Progenitor cell of endocrine pancreas (in vitro differentiated cells): ENCODE measurements around the gene PTPRM. TPM values are rescaled to one million over a fixed set of nuclear protein-coding genes. Genes with fewer than 3 reads are reported as not detected.

ENCODE experiments used
- DNase-seq: peaks from one replicate; pipeline ENCODE4 v3.0.0; 2021; ENCODE audit warnings: low spot score; ENCODE audit not compliant: unreplicated experiment
- H3K27ac Mint-ChIP-seq: 2 replicates; pipeline ENCODE4 v1.8.0; 2021; ENCODE audit warnings: mild to moderate bottlenecking, moderate library complexity, mixed read lengths
- H3K27me3 Mint-ChIP-seq: 2 replicates; pipeline ENCODE4 v1.8.0; 2021; ENCODE audit warnings: mixed read lengths
- H3K36me3 Mint-ChIP-seq: 2 replicates; pipeline ENCODE4 v1.8.0; 2022; ENCODE audit warnings: mixed read lengths; ENCODE audit not compliant: insufficient read depth
- H3K4me1 Mint-ChIP-seq: 2 replicates; pipeline ENCODE4 v1.8.0; 2021; ENCODE audit warnings: low read depth, mixed read lengths
- H3K4me3 Mint-ChIP-seq: 2 replicates; pipeline ENCODE4 v1.8.0; 2021; ENCODE audit warnings: low read depth, mild to moderate bottlenecking, moderate library complexity, mixed read lengths
- H3K9me3 Mint-ChIP-seq: 2 replicates; pipeline ENCODE4 v1.8.0; 2021; ENCODE audit warnings: low read depth, mixed read lengths
- total RNA-seq: library from RNA; stranded (reverse); gene quantifications from 2 replicates; pipeline ENCODE4 v1.2.1, GENCODE V29; 2021
- TF ChIP-seq, protein P1 (sequence below): fragments of 200-600 bp; sonication (generic); IDR thresholded peaks from one replicate; pipeline ENCODE4 v1.5.0; 2021; ENCODE audit warnings: antibody characterized with exemption, mild to moderate bottlenecking; ENCODE audit not compliant: unreplicated experiment

Gene PTPRM
- total RNA-seq, 1 donor from 2014 or later = 23.2 TPM

DNA sequence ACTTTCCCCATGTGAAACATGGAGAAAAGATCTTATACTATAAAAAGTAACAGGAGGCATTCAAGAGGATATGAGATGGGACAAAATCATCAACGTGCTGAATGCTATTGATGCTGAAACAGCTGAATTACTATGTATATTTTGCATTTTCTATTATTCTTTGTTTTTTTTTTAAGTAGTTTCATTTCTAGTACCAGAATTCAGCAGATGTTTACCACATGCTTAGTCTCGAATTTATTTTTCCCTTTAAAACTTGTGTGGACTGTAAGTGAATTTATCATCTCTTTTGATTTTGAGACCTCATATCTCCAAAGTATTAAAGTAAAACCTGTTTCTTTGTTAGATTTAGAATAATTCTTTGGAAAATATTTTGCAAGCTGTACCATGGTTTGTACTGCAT is 205.8 kb downstream of the PTPRM start:
- H3K9me3 Mint-ChIP-seq = no peaks in the 10 kb centered on the region
- H3K36me3 Mint-ChIP-seq = no peaks in the 10 kb centered on the region
- TF ChIP-seq, protein P1, sequence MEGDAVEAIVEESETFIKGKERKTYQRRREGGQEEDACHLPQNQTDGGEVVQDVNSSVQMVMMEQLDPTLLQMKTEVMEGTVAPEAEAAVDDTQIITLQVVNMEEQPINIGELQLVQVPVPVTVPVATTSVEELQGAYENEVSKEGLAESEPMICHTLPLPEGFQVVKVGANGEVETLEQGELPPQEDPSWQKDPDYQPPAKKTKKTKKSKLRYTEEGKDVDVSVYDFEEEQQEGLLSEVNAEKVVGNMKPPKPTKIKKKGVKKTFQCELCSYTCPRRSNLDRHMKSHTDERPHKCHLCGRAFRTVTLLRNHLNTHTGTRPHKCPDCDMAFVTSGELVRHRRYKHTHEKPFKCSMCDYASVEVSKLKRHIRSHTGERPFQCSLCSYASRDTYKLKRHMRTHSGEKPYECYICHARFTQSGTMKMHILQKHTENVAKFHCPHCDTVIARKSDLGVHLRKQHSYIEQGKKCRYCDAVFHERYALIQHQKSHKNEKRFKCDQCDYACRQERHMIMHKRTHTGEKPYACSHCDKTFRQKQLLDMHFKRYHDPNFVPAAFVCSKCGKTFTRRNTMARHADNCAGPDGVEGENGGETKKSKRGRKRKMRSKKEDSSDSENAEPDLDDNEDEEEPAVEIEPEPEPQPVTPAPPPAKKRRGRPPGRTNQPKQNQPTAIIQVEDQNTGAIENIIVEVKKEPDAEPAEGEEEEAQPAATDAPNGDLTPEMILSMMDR = no peak
- no peak for DNase-seq
- no peaks in the 10 kb centered on the region for H3K27me3 Mint-ChIP-seq
- H3K27ac Mint-ChIP-seq = no peak overlapping the region
- no peaks in the 10 kb centered on the region for H3K4me1 Mint-ChIP-seq
- no peak overlapping the region for H3K4me3 Mint-ChIP-seq

GRCh38 chr18:7775128-7775527 is 208.0 kb downstream of the PTPRM start:
- Mint-ChIP-seq H3K9me3 (no peaks in the 10 kb centered on the region), H3K36me3 (no peaks in the 10 kb centered on the region), H3K27ac (no peak overlapping the region), H3K4me3 (no peak overlapping the region), H3K27me3 (no peaks in the 10 kb centered on the region), H3K4me1 (no peaks in the 10 kb centered on the region)
- TF ChIP-seq, protein P1 = no peak
- no peak for DNase-seq

GRCh38 chr18:7775843-7776242 is 208.7 kb downstream of the PTPRM start:
- H3K4me3 Mint-ChIP-seq = no peak overlapping the region
- H3K27ac Mint-ChIP-seq = no peak overlapping the region
- H3K9me3 Mint-ChIP-seq = no peaks in the 10 kb centered on the region
- H3K36me3 Mint-ChIP-seq = no peaks in the 10 kb centered on the region
- no peaks in the 10 kb centered on the region for H3K4me1 Mint-ChIP-seq
- no peak for DNase-seq
- H3K27me3 Mint-ChIP-seq = no peaks in the 10 kb centered on the region
- TF ChIP-seq, protein P1 = no peak

DNA sequence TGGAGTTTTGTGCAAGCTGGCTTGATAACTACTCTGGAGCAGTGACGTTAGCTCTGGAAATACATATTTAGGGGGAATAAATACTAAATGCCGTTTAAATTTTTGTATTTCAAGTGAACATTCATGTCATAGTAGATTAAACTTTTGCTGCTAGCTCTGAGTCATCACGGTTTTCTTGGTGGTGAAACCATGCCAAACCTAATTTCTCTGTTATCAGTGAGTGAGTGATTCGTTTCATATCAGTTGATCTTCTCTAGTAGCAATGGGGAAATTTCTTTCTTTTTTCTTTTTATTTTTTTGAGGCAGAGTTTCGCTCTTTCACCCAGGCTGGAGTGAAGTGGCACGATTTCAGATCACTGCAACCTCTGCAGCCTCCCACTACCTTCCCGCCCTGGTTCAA is 211.1 kb downstream of the PTPRM start:
- no peak for DNase-seq
- H3K4me1 Mint-ChIP-seq = no peaks in the 10 kb centered on the region
- H3K4me3 Mint-ChIP-seq = no peak overlapping the region
- H3K27ac Mint-ChIP-seq = no peak overlapping the region
- H3K9me3 Mint-ChIP-seq = no peaks in the 10 kb centered on the region
- TF ChIP-seq, protein P1 = no peak
- H3K27me3 Mint-ChIP-seq = no peaks in the 10 kb centered on the region
- H3K36me3 Mint-ChIP-seq = no peaks in the 10 kb centered on the region

- no peaks in the 10 kb centered on the region for H3K4me1 Mint-ChIP-seq
- TF ChIP-seq, protein P1 = no peak
These were observed 212.1 kb downstream of the PTPRM start for GRCh38 chr18:7779211-7779610.

More at GRCh38 chr18:7779211-7779610, 212.1 kb downstream of the PTPRM start:
- H3K27me3 Mint-ChIP-seq = no peaks in the 10 kb centered on the region
- H3K9me3 Mint-ChIP-seq = no peaks in the 10 kb centered on the region
- H3K4me3 Mint-ChIP-seq = no peak overlapping the region
- H3K36me3 Mint-ChIP-seq = no peaks in the 10 kb centered on the region
- no peak overlapping the region for H3K27ac Mint-ChIP-seq
- no peak for DNase-seq
